HG02943 (cell line): ENCODE data around the gene SPAG17.
A peak's percentile ranks its signal among the peaks of the same experiment; 100 is the strongest.

Experiments used
- ATAC-seq: cut with Tn5 transposase; IDR thresholded peaks from one replicate; pipeline ENCODE4 v1.9.1; 2021; ENCODE audit warnings: mild to moderate bottlenecking, low read depth, moderate library complexity; ENCODE audit not compliant: unreplicated experiment

SPAG17 gene

DNA sequence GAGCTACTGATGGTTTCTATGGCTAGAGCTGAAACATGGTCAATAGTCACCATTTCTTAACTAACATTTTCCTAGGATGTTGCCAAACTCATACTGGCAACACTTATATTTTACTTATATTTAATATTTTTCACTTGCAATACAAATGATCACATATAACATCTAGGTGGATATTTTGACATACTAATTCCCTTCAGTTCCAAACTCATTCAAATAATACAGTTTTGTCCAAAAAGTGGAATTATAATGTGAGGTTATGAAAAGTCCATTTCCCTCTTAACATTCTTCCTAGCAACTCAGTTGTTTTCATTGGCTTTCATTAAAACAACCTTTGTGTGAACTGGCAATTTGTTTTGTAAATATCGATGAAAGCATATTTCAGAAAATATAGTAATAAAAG is 16.0 kb downstream of the SPAG17 start:
- ATAC-seq, result no peak

GRCh38 chr1:118160806-118161205 is 24.2 kb downstream of the SPAG17 start:
- no peak for ATAC-seq

- no peak for ATAC-seq
These were observed 25.5 kb downstream of the SPAG17 start for GRCh38 chr1:118159569-118159968.

GRCh38 chr1:118158924-118159323 is 26.1 kb downstream of the SPAG17 start:
- no peak for ATAC-seq

GRCh38 chr1:118157506-118157905 is 27.5 kb downstream of the SPAG17 start:
- ATAC-seq, result no peak

- ATAC-seq, result no peak
These were observed 29.9 kb downstream of the SPAG17 start for GRCh38 chr1:118155106-118155505.

DNA sequence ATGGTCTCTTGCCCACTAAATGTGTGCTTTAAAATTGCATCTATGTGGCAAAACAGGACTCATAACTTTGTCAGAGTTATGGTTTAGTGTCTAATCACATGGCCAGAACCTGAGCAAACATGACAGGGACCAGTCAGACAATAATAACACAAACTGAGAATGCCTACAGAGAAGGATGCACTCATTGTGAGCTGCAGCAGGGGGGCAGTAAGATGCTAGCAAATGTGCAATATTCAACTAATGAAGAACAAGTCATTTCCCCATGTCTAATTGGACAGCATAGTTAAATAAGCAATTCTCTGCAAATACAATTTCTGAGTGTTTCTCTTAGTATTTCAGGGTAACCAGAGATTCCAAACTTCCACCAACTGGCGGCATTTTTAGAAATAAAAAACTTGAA is 30.8 kb downstream of the SPAG17 start:
- ATAC-seq, result no peak

GRCh38 chr1:118151312-118151937 is 33.6 kb downstream of the SPAG17 start:
- ATAC-seq, result no peak

DNA sequence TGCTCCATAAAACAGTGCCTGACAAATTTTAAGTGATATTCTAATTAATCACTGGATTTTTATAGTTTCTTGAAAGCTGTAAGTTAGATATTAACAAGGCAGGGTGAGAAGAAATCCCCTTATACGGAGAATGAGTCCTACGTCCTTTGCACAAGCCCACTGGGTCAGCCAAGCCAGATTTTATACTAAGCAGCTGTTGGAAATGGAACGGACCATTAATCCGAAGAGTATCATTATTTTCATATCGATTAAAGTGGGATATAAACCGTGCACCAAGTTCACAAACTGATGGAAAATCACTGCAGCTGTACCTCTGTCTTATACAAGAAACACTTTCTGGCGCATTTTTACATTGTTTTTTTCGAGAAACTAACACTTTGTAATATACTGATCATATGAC is 35.2 kb downstream of the SPAG17 start:
- no peak for ATAC-seq

- ATAC-seq, result no peak
These were observed 37.0 kb downstream of the SPAG17 start for GRCh38 chr1:118148034-118148433.

GRCh38 chr1:118147522-118147921 is 37.5 kb downstream of the SPAG17 start:
- no peak for ATAC-seq

- ATAC-seq, result no peak
These were observed 39.3 kb downstream of the SPAG17 start for GRCh38 chr1:118145721-118146120.

GRCh38 chr1:118144684-118145083 is 40.3 kb downstream of the SPAG17 start:
- no peak for ATAC-seq

DNA sequence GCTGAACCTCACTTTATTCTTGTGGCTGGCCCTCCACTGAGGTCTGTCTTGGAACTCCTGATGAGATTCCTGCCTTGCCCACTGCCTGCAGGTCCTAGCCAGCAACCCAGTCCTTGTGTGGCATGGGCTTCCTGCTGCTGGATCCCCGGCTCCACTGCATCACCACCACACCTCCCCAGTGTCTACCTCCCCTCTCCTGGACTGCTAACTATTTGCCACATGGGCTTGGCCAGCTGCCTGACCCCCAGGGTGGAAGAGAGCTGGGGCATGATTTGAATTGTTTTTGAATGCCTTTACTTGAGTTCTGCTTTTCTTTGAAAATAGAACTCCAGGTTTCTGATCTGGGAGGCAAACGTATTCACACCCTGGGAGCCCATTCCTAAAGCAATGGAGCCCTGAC is 41.2 kb downstream of the SPAG17 start:
- ATAC-seq, result no peak

- no peak for ATAC-seq
These were observed 41.9 kb downstream of the SPAG17 start for GRCh38 chr1:118143121-118143520.

DNA sequence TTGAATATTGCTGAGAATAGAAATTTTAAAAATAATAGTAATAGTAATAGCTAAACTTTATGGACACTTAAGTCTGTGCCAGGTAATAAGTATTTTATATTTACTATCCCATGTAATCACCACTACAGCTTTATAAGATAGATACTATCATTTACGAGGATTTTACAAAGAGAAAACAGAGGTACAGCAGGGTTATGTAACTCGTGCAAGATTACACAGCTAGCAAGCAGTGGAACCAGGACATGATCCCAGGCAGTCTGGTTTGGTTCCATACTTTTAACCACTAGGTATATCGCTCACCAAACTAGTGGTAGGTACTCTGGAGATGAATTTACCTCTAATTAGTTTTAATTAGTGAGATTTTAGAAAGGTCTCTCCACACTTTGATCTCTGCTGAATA is 42.5 kb downstream of the SPAG17 start:
- no peak for ATAC-seq

DNA sequence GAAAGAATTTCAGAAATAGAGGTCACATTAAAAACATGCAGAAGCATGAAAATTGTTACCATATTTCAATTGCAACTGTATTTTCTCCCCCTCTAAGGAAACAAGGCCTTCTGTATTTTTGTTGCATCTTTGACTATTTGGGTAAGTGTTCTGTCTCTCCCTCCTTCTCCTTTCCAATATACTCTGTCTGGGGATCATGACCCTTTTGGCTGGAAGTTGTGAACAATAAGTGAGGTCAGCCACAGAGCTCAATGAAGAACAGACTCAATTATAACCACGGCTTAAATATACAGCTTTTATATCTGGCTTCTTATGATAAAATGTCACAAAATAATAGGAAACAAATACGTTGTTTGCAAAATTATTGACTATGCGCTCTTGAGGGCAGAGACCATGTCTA is 47.1 kb downstream of the SPAG17 start:
- no peak for ATAC-seq

DNA sequence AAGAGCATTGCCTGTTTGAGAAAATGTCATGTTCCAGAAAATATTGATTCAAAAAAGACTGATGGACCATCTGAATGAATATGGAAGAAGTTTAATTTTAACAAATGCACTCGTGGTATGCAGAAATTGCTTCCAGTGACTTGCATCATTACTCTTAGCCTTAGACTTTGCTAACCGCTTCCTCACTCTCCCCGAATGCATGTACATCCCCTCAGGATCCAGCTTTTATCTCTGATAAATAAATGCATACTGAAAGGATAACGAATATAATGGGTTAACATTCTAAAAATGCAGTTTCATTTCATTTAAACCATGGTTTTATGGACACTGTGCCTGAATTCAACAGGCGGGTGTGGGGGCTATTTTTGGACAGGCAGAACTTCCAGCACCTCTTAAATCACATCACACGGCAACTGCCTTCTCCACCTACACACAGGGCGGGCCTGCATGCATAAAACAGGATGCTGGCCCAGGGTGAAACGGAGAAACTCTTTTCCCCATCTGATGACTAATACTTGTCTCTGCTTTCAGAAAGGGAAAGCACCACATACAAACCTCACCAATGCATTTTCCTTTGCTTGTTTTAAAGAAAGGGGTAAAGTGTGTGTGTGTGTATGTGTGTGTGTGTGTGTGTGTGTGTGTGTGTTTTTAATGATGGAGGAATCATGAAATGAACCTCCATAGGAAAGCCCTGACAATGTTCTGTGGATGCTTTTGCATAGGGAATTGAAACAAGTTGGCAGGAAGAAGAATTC is 48.7 kb downstream of the SPAG17 start:
- ATAC-seq, result peak; percentile 93

DNA sequence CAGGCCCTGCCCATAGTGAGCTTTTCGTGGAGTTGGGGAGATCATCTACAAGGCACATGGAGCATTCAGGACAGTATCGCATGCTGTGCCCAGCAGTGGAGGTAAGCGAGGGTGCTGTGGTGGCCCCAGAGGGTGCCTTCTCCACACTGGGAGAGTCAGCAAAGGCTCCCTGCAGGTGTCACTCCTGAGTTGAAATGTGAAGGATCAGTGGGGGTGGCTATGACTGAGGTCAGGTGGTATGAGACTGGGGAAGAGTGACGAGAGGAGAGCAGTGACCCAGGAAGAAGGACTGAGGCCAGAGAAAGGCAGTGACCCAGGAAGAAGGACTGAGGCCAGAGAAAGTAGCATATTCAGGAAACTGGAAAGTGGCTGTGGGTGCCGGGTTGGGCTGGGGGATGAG is 53.0 kb downstream of the SPAG17 start:
- ATAC-seq, result no peak

- ATAC-seq, result no peak
These were observed 56.3 kb downstream of the SPAG17 start for GRCh38 chr1:118128761-118129160.

DNA sequence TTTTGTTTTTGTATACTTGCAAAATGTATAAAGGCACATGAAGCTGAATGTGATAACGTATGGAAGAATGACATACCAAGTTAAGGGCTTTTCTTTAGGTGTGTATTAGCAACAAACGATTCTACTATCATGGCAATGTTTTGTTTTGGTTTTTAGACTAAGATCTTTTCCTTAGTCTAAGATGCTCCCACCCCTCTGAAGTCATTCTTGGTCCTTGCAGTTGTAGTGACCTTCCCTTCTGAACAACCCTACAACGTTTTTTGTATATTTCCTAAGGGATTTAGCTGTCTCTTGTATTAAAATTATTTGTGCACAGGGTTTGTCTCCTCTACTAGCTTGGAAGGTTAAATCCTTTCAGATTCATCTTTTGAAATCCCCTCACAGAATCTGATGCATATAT is 61.0 kb downstream of the SPAG17 start:
- no peak for ATAC-seq

- no peak for ATAC-seq
These were observed 61.8 kb downstream of the SPAG17 start for GRCh38 chr1:118123116-118123839.
